RWPE1 (cell line): ENCODE measurements around the gene CDH20.

Experiments used
- CTCF ChIA-PET: fragments of 350-600 bp; sonication (Branson Sonifier 250); formaldehyde crosslinking; extraction: SDS; loops from one replicate; lab custom pipeline; 2021; lab: Yijun Ruan, JAX
- POLR2A ChIA-PET: fragments of 400-600 bp; formaldehyde crosslinking; extraction: SDS; loops from one replicate; lab custom pipeline; 2020; ENCODE audit warnings: antibody characterized with exemption; ENCODE audit not compliant: low non-redundant PET; lab: Yijun Ruan, JAX
- DNase-seq: peaks from one replicate; pipeline ENCODE4 v3.0.0; 2012; ENCODE audit warnings: low spot score
- H3K27ac ChIP-seq: fragments of 450-650 bp; 2 replicates; pipeline ENCODE4 v1.5.1; 2017
- TF ChIP-seq, protein P1 (sequence below): fragments of 450-650 bp; conservative IDR thresholded peaks from 2 replicates; pipeline ENCODE4 v1.5.1; 2017; ENCODE audit warnings: low read depth, mild to moderate bottlenecking

The CDH20 gene

DNA sequence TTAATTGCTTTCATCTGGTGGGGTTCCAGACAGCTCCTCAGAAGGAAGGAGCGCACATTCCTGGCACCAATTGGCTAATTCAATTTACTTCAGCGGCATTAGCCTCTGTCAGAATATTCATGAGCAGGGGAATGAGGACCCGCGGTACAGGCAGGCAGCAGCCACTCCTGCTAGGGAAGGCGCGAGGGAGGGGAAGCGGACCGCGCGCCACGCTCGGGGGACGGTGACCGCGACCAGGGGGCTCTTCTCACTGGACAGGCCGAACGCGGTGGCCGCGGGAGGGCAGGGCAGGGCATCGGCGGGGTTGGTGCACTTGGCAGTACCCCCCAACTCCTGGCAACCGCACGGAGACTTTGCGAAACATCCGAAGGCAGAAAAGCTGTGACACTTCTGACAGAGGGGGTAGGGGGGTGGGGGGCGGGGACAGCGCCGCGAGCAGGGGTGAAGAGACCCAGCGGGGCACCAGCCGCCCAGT lies at the start of gene CDH20:
Gene CDH20 (plus strand): TSS at position 160 of the 475 bp plus-strand sequence.
- no peak within 1 kb of the TSS for H3K27ac ChIP-seq
- ChIA-PET CTCF (no interaction called here), POLR2A (no interaction called here)
- no peak for DNase-seq
- TF ChIP-seq, protein P1, sequence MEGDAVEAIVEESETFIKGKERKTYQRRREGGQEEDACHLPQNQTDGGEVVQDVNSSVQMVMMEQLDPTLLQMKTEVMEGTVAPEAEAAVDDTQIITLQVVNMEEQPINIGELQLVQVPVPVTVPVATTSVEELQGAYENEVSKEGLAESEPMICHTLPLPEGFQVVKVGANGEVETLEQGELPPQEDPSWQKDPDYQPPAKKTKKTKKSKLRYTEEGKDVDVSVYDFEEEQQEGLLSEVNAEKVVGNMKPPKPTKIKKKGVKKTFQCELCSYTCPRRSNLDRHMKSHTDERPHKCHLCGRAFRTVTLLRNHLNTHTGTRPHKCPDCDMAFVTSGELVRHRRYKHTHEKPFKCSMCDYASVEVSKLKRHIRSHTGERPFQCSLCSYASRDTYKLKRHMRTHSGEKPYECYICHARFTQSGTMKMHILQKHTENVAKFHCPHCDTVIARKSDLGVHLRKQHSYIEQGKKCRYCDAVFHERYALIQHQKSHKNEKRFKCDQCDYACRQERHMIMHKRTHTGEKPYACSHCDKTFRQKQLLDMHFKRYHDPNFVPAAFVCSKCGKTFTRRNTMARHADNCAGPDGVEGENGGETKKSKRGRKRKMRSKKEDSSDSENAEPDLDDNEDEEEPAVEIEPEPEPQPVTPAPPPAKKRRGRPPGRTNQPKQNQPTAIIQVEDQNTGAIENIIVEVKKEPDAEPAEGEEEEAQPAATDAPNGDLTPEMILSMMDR: no peak

DNA sequence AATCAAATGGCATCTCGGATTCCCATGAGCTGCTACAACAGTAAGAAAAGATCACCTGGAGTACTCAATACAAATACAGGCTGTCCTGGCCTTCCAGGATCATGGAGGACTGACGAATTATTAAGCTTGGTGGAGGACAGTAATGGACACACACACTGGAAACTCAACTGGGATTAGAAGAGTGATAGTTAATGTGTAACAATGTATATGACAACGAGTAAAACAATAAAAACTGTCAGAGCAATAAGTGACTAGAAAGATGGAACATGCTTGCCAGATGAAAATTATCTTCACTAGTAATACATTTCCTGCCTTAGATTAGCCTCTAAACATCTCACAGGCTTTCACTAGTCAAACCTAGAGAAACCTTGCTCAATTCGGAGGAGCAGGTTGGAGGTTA lies 49.2 kb upstream of the CDH20 start:
- H3K27ac ChIP-seq: no peak overlapping the region
- TF ChIP-seq, protein P1: no peak
- DNase-seq: no peak
- CTCF ChIA-PET: no interaction called here
- POLR2A ChIA-PET: no interaction called here

DNA sequence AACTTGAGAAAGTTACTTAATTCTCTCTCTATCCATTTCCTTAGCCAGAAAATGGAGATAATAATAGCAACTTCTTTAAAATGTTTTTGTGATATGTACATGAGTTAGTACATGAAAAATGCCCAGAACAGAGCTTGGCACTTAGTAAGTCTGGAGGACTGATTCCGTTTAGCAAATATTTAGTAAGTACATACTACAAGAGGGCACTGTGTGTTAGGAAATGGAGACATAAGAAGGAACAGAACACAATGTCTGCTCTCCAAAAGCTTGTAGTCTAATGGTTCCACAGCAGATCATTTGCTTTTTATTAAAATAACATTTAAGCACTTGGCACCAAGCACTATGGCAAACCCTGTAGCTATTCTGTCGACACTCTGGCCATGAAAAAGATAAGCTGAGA lies 47.5 kb upstream of the CDH20 start:
- DNase-seq: no peak
- POLR2A ChIA-PET: no interaction called here
- TF ChIP-seq, protein P1: no peak
- CTCF ChIA-PET: no interaction called here
- no peak overlapping the region for H3K27ac ChIP-seq

DNA sequence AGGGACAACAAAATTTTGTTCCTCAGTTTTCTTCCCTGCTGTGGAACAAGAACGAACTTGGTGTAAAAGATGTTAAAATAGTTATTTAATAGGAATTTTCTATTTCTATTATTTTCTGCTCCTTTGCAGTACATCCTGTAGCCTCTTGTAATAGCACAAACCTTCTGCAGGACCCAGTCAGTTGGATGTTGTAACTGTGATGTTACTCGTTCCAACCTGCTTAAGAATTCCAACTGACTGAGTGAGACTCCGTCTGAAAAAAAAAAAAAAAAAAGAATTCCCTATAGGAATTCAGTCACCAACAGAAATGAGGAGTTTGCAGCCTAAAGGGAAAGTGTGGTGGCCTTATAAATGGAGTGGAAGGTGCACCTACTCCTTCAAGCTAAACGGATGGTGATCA lies 46.4 kb upstream of the CDH20 start:
- POLR2A ChIA-PET: no interaction called here
- no peak overlapping the region for H3K27ac ChIP-seq
- TF ChIP-seq, protein P1: no peak
- CTCF ChIA-PET: no interaction called here
- DNase-seq: peak; percentile 0

DNA sequence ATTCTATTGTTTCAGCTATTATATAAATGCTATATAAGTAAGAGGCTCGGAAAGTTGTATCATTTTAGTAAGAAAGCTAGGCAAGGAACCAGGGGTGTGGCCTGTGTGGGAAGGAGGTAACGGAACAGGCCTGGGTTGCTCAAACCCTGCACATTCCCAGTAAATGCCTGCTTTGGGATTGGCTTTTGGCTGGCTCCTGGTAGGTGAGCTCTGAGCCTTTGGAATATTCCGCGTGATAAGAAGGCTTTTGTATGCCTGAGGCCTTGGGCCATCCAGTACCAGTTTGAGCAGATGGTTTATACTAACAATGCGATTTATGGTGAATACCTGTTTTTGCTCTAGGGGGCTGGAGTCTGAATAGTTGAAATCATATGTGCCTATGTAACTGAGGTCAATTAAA lies 42.6 kb upstream of the CDH20 start:
- ChIA-PET POLR2A (no interaction called here), CTCF (no interaction called here)
- DNase-seq: no peak
- H3K27ac ChIP-seq: no peak overlapping the region
- TF ChIP-seq, protein P1: no peak

DNA sequence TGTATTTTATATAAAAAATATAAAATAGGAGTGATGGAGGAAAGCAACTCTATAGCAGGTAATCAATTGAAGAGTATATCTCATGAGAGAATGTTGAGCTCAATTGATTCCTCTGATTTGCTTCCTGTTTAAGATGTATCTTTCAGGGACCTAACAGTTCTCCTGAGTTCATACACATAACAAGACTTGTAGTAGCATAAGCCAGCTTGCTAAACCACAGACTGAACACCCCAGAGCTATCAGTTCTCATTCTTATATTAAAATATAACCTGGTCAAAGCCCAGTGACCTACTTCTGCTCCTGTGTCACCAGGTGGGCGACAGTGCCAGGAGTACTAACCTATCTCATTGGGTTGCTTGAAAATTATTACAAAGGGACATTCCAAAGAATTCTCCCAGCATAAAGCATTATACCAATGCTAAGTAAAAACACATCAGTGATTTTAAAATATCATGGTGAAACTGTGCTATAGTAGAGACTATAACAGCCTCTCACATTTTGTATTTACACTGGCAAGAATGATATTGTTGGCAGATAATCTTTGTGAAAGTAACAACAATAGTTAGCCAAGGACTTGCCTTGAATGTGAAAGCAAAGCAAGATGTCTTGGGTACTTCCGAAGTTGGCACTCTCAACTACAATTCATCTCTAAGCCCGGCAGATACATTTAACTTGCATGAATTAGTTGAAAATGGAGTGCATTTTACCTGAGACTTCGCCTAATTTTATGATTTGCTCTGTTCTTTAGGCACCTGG lies 40.8 kb upstream of the CDH20 start:
- POLR2A ChIA-PET: no interaction called here
- CTCF ChIA-PET: no interaction called here
- no peak overlapping the region for H3K27ac ChIP-seq
- DNase-seq: no peak
- TF ChIP-seq, protein P1: no peak
